OCI-M1 (cell line): ENCODE data around the gene DPH6.
"Not testable (repeated sequence)": the region's sequence is repeated elsewhere in the genome, so short reads cannot be mapped to it uniquely, and the experiment has no call there.

Experiments used
- DNase-seq: peaks from one replicate; lab custom pipeline; 2025; lab: John Stamatoyannopoulos, UW

Gene DPH6

DNA sequence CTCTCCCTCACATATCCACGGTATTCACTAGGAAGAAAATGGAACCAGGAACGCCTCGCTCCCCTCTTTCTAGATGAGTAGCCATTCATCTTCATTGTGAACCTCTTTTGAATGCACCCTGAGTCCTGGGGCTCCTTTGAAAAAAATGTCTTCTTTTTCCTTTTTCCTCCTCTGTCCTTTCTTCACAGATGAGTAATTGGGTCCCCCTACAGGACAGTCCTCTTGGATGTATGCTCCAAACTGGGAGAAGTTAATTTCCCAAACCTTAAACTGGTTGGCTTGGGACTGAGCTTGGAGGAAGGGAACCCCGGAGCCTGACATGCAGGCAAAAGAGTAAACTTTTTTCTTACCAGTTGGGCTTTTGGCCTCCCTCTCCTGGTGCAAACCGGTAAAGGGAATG is 108.8 kb downstream of the DPH6 start:
- no peak for DNase-seq

DNA sequence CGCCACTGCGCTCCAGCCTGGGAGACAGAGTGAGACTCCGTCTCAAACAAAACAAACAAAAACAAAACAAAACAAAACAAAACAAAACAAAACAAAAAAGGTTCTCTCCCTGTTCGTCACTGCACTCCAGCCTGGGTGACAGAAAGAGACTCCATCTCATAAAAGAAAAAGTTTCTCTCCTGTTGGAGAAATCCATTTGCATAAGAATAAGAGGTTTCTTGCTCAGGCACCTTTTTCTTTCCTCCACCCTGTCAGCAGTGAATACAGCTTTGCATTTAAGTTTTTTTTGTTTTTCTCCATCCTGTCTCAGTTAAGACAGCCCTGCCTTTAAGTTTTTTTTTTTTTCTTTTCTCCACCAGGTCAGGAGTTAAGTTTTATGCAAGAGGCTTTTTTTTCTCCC is 109.5 kb downstream of the DPH6 start:
- DNase-seq, result no peak

DNA sequence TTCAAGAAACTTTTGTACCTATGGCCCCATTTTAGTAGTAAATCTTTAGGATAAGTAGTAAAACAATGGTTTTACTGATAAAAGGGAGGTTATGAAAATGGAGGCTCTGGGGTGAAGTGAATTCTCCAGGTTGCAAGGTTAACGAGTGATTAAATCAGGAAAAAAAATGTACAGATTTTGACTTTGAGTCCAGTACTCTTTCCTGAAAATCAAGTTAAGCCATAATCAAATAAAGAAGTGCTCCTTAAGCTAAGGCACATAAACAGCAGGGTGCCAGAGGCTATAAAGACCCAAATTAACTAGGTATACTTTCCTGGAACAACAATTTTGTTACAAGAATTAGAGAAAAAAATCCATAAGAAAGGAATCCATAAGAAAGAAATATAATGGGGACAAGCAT is 114.7 kb downstream of the DPH6 start:
- DNase-seq, result no peak

DNA sequence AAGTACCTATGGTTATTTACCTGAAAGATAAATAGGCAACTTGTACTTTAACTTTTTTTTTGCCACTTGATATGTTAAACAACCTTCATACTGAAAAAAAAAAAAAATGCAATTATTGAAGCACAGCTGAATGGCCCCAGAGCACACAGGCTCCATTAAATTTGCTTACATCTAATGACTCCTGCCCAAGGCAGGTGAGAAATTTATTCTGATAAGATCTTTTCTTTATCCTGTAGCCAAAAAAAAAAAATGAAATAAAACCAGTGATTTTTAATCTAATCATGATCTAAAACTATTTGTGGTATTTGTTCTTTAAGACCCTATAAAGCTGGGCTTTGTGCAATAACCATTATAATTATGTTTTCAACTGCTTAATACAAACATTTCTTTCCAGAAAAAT is 115.7 kb downstream of the DPH6 start:
- DNase-seq, result no peak

DNA sequence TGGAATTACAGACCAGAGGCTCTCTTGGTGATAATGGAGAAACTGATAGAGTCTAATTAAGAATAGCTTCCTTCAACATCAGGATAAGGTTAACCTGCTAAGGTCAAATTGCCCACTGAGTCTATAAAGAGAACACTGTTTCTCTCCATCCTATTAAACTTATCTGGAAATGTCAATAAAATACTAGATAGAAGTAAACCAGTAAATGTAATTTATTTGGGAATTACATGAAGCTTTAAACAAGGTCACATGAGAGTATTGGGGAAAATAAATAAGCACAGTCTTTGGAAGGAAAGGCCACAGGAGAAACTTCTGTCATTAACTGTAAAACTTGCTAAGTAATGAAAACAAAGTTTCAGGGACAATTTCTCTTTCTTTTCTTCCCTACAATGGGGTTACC is 118.5 kb downstream of the DPH6 start:
- DNase-seq, result no peak

DNA sequence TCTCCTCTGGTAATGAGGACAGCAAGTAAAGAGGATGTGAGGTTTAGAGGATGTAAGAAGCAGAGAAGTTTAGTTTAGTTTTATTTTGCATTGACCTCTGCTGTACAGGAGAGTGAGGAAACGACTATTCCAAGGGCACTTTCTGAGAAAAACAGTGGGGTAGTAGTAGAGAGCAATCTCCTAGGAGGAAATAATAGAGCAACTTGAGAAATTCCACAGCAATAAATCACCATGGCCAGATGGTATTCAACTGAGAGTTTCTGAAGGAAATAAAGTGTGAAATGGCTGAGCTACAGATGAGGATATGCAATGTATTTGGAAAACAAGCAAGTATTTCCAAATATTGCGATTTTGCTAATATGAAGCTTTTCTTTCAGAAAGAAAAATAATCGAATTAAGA is 118.9 kb downstream of the DPH6 start:
- no peak for DNase-seq

DNA sequence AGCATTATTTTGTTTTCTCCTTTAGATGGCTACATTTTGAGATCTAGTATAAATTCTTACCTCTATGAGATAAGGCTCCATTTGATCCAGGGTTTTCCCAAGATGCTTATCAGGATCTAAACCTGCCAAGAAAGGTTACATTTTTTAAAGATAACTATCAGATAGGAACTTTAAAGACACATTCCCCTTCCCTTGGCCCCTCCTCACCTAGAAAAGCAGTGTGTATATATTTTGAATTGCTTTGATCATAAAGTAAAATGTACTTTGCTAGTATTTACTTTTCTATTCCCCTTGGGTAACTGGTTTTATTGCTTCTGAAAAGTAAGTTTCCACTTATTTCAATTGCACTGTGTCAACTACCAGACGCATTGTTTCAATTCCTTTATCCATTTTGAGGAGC is 135.2 kb downstream of the DPH6 start:
- DNase-seq, result no peak

DNA sequence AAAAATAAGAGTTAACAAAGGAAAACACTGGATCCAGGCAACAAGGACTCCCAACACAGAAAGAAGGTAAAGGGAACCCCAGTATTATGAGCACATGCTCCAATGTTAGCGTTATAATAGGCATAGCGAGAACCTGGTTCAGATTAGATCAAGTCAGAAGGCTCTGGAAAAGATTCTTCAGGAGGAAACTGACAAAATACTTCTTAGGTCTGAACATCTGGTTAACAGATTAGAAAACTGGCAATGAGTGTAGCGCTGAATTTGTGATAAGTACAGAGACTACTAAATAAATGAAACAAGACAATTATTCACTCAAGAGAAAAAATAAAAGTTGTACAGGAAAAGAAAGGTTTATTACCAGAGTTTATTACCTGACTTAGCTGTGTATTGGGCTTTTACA is 146.1 kb downstream of the DPH6 start:
- no peak for DNase-seq

DNA sequence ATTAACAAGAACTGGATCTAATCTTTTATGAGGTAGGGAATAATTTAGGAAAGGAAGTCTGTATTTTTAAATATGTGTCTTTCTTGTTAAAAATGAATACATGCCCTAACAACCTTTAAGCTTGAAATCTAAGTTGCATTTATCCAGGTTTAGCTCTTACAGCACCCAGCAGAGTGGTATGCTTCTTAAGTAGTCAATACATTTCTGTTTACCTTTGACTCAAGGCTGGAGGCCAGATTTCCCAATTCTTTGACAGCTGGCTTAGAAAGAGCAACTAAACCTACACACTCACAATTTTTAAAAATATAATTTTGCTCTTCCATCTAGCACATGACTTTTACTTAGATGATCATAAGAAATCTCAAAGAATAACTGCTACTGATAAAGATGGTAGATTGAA is 148.9 kb downstream of the DPH6 start:
- no peak for DNase-seq

DNA sequence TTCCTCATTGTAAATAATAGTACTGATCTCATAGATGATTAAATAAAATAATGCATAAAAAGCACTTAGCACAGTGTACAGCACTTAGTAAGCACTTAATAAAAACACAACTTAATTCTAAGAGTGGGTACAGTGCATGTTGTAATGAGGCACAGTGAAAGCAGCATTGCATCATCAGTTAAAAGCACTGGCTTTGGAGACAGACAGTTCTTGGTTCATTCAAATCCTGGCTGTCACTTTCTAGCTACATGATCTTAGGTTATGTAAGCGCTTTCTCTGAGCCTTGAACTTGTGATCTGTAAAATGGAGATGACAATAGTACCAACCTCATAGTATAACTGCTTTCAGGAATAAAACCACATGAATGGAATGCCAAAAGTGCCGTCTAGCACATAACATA is 151.5 kb downstream of the DPH6 start:
- no peak for DNase-seq

DNA sequence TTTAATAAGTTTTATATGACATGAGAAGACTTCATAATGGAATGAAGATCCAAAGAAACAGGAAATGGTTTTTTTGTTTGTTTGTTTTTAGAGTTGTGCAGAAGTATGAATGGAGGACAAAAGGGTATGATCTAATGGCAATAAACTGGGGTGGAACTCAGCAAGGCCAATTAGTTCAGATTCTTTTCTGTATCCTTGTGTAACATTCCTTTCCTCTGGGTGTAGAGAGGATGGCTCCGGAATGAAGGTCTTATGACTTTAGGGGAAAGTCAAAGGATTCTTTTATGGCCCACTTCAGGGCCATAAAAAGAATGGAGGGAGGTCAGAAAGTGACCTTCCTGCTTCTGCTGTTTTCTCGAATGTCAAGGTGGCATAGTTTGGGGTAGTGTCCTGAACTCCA is 152.6 kb downstream of the DPH6 start:
- DNase-seq, result no peak

DNA sequence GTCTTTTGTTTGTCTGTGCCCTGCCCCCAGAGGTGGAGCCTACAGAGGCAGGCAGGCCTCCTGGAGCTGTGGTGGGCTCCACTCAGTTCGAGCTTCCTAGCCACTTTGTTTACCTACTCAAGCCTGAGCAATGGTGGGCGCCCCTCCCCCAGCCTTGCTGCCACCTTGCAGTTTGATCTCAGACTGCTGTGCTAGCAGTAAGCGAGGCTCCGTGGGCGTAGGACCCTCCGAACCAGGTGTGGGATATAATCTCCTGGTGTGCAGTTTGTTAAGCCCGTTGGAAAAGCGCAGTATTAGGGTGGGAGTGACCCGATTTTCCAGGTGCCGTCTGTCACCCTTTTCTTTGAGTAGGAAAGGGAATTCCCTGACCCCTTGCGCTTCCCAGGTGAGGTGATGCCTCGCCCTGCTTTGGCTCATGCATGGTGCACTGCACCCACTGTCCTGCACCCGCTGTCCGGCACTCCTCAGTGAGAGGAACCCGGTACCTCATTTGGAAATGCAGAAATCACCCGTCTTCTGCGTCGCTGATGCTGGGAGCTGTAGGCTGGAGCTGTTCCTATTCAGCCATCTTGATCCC is 154.5 kb downstream of the DPH6 start:
- DNase-seq, result not testable (repeated sequence)

DNA sequence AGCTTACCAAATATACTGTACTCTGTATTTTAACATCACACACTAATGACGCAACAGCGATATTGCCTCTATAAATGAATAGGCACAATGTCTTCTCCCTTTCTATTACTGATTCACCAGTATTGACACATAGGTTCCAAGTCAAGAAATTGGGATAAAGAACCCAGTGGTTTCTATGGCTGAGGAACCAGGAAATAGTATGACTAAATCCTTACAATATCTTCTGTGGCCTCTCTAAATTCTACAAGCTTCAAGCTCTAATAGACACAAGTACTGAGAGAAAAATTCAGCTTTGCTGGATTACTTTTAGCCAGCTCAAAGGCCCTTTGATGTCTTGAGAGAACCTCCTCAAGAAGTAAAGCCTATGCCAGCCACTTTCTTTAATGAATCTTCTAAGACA is 162.5 kb downstream of the DPH6 start:
- no peak for DNase-seq

DNA sequence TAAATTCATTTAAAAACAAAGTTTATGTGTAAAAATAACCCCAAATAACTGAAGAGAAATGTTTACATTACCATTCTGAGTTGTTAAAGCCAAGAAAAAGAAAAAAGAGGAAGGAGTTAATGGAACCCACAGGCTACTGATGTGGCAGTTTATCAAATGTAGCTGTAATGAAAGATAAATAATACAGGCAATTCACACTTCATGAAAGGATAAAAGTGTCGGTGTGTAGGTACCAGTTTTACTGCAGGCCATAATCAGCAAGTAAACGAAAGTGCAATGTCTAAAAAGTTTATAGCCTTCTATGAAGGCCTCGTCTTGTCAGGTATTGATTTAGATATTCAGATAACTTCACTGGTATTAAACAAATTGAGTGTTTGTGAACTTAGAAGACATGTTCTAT is 164.6 kb downstream of the DPH6 start:
- peak; percentile 60 for DNase-seq

DNA sequence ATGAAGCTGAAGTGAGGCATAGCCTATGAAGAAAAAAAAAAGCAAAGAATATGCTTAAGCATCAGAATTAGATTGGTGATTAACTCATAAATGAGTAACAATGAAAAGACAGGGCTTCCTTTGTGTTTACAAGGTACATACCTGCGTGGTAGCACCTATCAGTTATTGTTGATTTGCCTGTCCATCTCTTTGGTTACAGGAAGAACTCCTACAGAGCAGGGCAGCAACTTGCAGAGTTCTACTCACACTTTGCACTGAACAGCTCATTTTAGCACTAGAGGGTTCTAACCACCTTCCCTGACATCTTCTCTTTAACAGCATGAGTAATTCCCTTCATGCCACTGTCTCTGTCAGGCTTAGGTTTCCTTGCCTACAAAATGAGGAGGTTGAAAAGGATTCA is 166.0 kb downstream of the DPH6 start:
- no peak for DNase-seq

DNA sequence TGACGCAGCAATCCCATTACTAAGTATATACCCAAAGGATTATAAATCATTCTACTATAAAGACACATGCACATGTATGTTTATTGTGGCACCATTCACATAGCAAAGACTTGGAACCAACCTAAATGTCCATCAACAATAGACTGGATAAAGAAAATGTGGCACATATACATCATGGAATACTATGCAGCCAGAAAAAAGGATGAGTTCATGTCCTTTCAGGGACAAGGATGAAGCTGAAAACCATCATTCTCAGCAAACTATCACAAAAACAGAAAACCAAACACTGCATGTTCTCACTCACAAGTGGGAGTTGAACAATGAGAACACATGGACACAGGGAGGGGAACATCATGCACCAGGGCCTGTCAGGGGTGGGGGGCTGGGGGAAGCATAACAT is 167.5 kb downstream of the DPH6 start:
- DNase-seq, result not testable (repeated sequence)

DNA sequence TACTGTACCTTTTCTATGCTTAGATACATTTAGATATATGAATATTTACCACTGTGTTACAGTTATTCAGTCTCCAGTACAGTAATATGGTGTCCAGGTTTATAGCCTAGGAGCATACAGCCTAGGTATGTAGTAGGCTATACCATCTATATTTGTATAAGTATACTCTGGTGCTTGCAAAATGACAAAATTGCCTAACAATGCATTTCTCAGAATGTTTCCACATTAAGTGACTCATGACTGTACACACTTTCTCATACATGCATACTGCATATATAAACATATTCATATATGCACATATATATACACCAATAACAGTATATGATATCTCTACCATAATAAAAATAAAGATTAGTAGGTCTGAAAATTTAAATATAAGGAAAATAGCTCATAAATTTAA is 169.3 kb downstream of the DPH6 start:
- no peak for DNase-seq

DNA sequence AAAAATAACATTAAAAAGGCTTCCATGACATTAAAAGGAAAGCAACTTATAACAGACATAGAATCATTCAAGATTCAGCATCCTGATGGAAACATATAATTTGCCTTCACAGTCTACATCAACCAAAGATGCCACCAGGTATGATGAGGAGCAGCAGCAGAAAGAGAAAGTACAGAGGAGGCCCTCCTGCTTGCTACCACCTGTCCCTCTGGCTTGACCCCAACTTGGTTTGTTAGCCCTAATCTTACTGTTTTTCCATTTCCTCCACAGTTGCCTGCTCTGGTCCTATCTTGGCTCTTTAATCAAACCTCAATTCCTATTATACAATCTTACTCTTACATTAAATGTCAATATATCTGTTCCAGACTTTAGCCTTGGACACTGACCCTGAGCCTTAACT is 171.3 kb downstream of the DPH6 start:
- no peak for DNase-seq

DNA sequence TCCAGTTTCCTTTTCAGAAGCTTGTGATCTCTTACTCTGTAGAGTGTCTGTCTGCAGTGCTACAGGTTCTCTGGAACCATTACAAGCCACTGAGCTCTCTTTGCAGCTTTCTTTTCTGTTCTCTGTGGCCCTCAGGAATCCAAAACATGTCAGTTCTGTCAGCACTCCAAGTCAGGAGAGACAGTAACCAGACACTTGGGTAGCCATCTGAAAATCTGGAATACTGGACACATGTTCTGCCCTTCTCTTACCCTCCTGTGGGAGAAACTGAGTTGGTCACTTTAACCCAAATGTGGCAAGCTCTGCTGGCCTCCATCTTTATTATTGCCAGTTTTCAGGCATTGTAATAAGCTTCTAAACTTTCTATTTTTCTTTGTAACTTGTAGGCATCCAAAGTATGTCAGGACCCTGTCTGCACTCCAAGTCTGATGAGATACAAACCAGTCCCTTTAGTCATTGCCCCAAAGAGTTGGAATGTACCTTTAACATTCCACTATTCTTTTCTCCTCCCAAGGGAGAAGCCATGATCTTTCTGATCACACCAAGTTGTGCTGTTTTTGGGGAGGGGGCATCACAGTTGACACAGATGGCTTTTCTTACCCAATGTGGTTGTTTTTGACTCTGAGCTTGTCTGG is 183.7 kb downstream of the DPH6 start:
- no peak for DNase-seq

DNA sequence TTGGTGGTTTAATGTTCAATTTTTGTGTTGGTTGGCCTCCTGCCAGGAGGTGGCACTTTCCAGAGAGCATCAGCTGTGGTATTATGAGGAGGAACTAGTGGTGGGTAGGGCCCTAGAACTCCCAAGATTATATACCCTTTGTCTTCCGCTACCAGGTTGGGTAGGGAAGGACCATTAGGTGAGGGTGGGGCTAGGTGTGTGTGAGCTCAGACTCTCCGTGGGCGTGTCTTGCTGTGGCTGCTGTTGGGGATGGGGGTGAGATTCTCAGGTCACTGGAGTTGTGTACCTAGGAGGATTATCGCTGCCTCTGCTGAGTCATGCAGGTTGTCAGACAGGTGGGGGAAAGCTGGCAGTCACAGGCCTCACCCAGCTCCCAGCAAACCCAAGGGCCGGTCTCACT is 187.1 kb downstream of the DPH6 start:
- DNase-seq, result no peak

DNA sequence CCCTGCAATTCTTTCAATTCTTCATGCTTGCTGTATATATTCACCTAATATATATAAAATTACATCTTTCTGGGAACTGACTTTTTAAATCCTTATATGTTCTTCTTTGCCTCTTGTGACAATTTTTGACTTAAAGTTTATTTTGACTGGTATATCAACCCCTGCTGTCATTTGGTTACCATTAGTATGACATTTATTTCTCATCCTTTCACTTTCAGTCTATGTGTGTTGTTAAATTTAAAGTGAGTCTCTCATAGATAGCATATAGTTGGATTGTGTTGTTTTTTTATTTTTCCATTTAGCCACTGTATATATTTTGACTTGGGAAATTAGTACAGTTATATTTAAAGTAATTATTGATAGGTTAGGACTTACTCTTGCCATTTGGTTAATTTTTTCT is 194.9 kb downstream of the DPH6 start:
- no peak for DNase-seq

DNA sequence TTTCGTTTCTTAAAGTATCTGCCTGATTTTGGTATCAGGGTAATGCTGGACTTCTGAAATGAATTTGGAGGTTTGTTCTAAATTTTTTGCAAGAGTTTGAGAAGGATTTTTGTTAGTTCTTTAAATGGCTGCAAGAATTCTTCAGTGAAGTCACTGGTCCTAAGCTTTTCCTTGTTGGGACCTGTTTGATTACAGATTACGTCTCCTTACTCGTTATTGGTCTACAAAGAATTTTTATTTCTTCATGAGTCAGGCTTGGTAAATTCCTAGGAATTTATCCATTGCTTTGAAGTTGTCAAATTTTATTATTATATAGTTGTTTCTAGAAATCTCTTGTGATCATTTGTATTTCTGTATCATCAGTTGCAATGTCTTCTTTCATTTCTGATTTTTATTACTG is 196.0 kb downstream of the DPH6 start:
- DNase-seq, result no peak

DNA sequence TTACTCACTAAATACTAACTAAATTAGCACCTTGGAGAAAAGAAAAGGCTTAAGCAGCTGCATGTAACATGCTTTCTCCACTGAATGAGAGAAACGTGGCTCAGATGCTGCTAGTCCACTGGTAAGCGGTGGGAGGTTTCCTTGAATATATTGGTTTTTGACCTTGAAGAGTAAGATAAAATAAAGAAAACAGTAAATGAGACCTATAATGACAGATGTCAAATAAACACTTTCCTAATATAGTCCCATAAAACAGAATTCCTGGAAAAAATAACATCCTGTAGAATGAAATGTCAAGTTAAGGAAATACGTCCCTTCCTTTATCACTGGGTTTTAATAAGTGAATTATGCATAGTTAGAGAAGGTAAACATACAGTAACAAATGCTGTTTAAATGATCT is 215.0 kb downstream of the DPH6 start:
- no peak for DNase-seq

DNA sequence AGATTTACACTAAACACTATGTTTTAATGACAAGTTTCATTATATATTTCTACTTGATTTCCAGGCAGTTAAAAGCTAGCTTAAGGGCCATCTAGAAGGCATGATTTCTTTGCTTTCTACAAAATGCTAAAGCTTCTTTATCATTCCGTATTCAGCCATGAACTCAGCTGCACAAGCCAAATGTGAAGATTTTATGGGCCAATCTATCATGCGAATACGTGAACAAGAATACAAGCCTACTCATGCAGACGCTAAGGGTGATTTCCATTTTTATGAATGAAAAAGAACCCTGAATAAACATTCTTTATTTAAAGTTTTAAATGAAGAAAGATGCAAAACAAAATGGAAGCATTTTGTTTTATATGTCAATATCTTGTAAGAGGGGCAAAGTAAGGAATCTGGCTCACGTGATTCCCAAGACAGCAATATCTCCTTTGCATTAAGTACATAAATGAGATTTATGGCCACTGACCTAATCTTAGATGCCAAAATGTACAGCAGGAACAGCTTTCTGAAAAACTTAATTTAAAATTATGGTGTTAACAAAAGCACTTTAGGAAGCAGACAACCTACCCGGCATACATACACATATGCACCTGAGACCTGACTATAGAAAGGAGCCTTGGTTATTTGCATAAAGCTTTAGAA is 215.8 kb downstream of the DPH6 start:
- DNase-seq, result no peak
